ENCODE measurements around the gene CHTF8.

CHTF8 gene

GRCh38 chr16:69114346-69114975, 17.9 kb downstream of the CHTF8 start:
- no peak for DNase-seq

DNA sequence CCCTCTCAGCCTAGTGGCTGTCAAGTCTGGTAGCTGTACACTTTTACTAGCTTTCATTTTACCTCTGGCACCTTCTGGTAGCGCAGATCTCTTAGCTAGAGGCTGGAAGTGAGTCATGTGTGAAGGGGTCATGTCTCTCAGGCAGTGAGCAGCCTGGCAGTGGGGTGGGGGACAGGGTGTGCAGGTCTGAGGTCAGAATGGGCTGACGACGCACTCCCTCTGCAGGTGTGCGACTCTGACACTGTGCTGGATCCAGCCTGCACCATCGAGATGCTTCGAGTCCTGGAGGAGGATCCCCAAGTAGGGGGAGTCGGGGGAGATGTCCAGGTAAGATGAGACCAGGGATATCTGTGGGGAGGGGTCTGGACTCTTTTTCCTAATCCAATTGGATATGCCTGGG, 19.2 kb downstream of the CHTF8 start:
- no peak for DNase-seq

DNA sequence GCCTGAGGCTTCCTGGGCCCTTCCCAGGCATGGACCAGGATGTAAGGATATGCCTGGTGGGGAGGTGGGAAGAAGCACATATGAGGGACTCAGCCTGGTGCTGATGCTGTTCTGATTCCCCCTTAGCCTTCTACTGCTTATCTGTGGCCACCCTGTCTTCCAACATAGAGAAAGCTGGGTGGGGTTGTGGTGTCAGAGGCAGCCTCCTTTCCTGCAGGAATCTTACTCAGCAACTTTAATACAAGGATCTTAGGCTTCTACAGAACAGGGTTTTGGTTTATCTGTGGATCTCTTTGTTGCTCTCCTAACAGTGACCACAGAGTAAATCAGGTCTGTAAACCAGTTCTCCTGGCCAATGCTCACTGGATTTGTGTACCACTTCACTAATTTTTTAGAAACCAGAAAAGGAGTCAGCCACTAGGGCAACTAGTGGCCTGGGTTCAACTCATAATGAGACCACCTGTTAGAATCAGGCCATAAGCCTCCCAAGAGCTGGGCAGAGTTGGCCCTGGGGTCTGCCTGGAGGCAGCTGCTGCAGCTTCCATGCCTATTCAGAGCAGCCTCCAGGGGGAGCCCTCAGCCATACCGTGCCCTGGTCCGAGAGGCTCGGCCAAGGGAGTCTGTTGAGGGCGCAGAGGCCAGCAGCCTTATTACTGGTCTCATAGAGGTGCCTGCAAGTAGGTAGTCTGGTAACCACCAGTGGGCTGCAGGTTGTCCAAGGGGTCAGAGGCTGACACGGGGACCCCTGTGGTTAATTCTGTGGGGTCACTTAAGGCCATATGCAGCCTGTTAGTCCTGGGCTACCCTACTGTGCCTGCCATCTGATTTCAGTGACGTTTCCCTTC, 19.9 kb downstream of the CHTF8 start:
- DNase-seq = peak in 3 of 56 donors; percentile 10 to 30 (median 12)

DNA sequence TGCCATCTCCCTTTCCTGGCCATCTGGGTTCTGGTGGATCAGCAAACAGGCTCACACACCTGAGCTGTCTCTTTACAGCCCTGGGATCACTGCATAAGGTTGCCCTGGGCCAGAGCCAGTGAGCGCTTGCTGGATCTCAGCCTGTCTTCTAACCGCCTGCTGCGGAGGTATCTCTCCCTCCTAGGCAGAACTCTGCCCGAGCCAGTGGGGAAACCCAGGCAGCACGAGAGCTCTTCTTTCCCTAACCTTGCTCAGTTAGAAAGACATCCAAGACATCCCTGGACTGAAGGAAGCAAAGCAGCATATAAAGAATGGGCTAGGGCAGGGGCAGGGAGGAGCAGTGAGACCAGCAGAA, 20.5 kb downstream of the CHTF8 start:
- no peak for DNase-seq

DNA sequence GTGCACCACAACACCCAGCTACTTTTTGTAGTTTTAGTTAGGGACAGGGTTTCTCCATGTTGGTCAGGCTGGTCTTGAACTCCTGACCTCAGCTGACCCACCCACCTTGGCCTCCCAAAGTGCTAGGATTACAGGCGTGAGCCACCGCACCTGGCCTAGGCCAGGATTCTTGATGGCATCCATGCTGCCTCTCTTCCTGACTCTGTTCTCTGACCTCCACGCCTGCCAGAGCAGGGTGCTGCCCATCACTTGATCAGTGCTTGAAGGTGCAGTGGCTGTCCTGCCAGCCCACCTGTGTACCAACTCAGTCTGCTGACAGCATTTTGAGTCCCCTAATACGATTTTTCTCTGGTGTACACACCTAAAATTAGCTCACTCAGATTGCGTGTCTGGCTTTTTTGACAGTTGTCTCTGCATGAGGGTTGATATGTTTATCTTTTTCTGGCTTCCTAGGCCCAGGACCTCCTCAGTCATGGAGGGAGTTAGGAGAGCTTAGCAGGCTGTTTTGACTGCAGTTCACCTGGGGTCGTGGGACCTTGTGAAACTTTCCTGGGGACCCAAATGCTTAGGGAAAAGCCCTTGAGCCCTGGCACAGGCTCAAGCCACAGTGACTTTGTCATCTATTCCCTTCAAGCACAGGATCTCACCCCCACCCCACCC, 21.0 kb downstream of the CHTF8 start:
- DNase-seq = no peak

- DNase-seq = no peak
Observed at GRCh38 chr16:69110406-69110805, 22.0 kb downstream of the CHTF8 start.

GRCh38 chr16:69109486-69110270, 22.7 kb downstream of the CHTF8 start:
- DNase-seq = no peak

DNA sequence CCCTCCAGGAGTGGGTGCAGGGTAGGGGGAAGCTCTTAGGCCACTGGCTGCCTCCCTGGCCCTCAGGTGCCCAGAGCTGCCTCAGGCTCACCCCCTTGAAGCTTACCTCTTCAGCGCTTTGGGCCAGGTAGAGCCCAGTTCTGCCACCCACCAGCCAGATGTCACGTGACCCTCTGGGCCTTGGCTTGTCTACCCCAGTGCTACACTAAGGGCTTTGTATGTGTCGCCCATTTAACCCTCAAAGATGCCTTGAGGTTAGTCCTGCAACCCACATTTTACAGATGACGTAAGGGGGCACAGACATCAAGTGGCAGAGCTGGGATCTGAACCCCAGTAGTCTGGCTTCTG, 23.5 kb downstream of the CHTF8 start:
- no peak for DNase-seq

GRCh38 chr16:69108064-69108904, 24.1 kb downstream of the CHTF8 start:
- DNase-seq = no peak

- no peak for DNase-seq
Observed at GRCh38 chr16:69107316-69107962, 24.9 kb downstream of the CHTF8 start.

DNA sequence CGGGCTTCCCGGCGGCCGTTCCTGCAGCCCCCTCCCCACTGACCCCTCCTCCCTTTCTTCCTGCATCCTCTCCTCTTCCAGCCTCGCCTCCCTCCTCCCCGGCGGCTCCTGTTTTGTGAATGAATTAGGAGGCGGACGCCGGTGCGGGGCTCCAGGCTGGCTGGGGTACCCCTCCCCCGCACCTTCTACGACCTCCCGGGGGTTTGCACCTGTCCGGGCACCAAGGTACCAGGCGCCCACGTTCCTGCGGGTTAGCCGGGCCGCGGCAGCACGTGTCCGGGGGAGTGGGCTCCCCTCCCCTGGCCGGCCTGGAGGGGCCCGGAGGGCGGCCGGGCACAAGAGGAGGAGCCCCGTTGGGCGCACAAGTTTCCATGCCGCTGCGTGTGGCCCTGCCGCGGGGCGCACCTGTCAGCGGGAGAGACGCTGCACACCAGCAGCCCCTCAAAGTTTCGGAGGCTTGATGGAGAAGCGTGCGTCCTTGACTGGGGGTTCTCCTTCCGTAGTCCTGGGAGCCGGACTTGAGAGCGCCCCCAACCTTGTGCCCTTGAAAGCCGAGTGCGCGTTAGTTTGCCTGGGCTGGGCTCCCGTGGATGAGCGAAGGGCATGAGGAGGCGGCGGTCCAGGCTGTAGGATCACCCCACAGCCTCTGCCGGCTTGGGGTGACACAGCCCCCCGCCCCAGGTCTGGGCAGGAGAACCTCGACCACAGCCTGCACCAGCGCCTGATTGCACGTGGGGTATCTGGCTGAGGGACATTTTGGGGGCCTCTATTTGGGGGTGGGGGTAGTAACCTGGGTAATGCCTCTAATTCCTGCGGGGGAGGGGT, 25.7 kb downstream of the CHTF8 start:
- no peak for DNase-seq

DNA sequence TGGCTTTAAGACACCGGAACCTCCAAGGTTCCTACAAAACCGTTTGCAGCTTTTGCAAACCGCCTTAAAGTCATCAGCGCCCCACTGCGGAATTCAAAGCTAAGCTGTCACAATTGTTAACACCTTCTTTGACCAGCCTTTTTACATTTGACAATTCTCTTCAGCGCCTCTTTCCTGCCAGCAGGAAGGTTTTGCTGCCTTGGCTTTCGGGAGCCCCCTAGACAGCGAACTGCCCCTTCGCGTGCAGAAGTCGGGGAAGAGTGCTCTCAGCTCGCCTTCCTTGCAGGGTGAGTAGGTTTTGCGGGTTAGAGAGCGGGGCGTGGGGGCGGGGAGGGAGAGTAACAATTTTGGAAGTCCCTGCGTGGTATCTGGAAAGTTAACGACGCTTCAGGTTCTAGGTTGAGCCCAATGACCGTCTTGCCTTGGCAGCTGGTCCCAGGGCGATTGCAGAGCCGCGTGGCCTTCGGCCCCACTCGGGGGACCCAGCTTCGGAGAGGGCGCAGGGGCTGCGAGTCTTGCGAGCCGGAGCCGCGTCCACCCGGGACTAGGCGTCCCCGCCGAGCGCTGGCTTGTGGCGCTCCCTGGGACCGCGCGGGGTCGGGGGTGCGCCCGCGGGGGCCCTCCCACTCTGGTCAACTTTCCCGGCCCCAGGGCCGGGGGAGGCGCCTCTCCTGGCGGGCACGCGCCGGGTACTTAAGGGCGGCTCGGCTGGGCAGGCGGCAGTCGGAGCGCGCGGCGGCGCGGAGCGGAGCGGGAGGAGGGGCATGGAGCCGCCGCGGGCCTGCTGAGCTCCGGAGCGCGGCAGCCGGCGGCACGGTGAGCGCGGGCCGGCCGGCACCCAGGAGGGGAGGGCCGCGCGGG, 26.7 kb downstream of the CHTF8 start, which contains the start of gene HAS3:
Gene HAS3 (plus strand): TSS at position 153 of the 861 bp plus-strand sequence. CDS start 3,743 bp downstream, outside the sequence.
- DNase-seq = peak in 29 of 56 donors; percentile 4 to 52 (median 24)

GRCh38 chr16:69100071-69100691, 32.2 kb downstream of the CHTF8 start:
- peak in 2 of 56 donors; percentile 7 to 33 for DNase-seq

DNA sequence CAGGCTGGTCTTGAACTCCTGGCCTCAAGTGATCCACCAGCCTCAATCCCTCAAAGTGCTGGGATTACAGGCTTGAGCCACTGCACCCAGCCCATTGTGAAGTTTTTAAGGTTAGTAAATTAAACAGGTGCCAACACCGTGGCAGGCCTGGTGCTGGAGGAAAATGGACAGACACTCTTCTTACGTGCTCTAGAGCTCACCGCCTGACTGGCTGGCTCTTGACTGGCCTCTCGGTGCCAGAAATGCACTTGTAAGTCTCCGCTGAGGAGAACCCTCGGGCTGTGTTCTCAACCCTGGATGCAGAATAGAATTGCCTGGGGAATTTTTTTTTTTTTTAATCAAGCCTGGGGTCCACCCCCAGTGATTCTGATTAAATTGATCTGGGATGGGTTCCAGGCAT, 37.2 kb downstream of the CHTF8 start:
- DNase-seq = no peak

GRCh38 chr16:69094501-69094900, 37.9 kb downstream of the CHTF8 start:
- DNase-seq = no peak

GRCh38 chr16:69093974-69094373, 38.4 kb downstream of the CHTF8 start:
- DNase-seq = no peak

DNA sequence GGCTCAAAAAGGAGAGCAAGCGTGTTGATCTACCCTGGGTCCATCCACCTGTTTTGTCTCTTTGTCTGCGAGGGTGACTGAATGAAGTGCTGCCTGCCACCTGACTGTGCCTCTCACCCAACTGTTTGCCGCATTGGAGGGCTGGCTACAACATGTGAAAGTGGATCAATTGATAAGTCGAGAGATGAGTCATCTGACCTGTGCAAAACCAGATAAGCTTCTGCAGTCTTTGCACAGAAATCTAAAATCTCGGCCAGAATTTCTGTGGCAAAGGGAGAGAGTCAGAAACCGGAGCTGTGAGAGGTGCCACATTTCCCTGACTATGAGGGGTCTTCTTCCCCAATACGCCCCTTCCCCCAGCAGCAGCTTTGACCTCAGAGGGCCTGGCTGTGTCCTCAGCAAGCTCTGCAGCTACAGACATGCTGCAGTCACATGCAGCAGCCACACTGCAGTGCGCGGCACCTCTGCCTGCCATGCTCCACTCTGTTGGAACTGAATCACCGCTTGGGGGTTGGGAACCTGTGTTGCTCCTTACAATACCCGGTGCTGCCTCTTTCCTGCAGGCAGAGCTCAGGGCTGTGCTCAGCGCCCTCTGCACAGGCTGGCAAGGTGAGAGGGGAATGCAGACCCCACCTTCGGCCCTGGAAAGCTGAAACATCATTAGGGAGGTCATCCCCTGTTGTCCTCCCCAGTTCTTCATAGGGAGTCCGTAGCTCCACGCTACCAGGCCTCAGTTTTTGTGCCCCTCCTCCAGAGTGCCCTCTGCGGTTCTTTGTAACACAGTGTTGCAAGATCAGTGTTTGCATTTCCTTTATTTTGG, 43.1 kb downstream of the CHTF8 start:
- peak in 1 of 56 donors; percentile 17 for DNase-seq
